ENCODE data around the gene PLEKHS1. TPM values are rescaled to one million over a fixed set of nuclear protein-coding genes. Genes with fewer than 3 reads are reported as not detected.
"Not testable (repeated sequence)": the region's sequence is repeated elsewhere in the genome, so short reads cannot be mapped to it uniquely, and the experiment has no call there.

Gene PLEKHS1
- total RNA-seq, 4 donors from 2014 or later: not detected

- intact Hi-C loops (cut with DNase I; ENCODE audit: low total_unique reads): no loop called here
- Histone ChIP-seq H3K36me3 (no peaks in the 10 kb centered on the region), H3K9me3 (no peaks in the 10 kb centered on the region), H3K4me3 (no peak overlapping the region), H3K27ac (no peak overlapping the region), H3K27me3 (no peaks in the 10 kb centered on the region), H3K4me1 (no peaks in the 10 kb centered on the region)
- ATAC-seq (no peak), DNase-seq (no peak)
- in situ Hi-C loops (cut with MboI; ENCODE audit: low sequenced_read_pairs in 4 of 4): no loop called here
- TF ChIP-seq, protein P1, sequence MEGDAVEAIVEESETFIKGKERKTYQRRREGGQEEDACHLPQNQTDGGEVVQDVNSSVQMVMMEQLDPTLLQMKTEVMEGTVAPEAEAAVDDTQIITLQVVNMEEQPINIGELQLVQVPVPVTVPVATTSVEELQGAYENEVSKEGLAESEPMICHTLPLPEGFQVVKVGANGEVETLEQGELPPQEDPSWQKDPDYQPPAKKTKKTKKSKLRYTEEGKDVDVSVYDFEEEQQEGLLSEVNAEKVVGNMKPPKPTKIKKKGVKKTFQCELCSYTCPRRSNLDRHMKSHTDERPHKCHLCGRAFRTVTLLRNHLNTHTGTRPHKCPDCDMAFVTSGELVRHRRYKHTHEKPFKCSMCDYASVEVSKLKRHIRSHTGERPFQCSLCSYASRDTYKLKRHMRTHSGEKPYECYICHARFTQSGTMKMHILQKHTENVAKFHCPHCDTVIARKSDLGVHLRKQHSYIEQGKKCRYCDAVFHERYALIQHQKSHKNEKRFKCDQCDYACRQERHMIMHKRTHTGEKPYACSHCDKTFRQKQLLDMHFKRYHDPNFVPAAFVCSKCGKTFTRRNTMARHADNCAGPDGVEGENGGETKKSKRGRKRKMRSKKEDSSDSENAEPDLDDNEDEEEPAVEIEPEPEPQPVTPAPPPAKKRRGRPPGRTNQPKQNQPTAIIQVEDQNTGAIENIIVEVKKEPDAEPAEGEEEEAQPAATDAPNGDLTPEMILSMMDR (IDR thresholded peaks at IDR 0.05 in 4 of 5, conservative IDR thresholded peaks at IDR 0.05 in 1 of 5): no peak
- TF ChIP-seq POLR2A (IDR thresholded peaks at IDR 0.05): no peak
Observed at GRCh38 chr10:113822174-113822573, 70.7 kb downstream of the PLEKHS1 start.

- DNase-seq (no peak), ATAC-seq (no peak)
- Histone ChIP-seq H3K4me1 (no peaks in the 10 kb centered on the region), H3K36me3 (no peaks in the 10 kb centered on the region), H3K4me3 (no peak overlapping the region), H3K27me3 (no peaks in the 10 kb centered on the region), H3K27ac (no peak overlapping the region), H3K9me3 (no peaks in the 10 kb centered on the region)
- TF ChIP-seq, protein P1 (IDR thresholded peaks at IDR 0.05 in 4 of 5, conservative IDR thresholded peaks at IDR 0.05 in 1 of 5): no peak
- no peak for TF ChIP-seq POLR2A (IDR thresholded peaks at IDR 0.05)
- in situ Hi-C loops (cut with MboI; ENCODE audit: low sequenced_read_pairs in 4 of 4): no loop called here
- intact Hi-C loops (cut with DNase I; ENCODE audit: low total_unique reads): no loop called here
Observed at GRCh38 chr10:113823389-113823788, 71.9 kb downstream of the PLEKHS1 start.

DNA sequence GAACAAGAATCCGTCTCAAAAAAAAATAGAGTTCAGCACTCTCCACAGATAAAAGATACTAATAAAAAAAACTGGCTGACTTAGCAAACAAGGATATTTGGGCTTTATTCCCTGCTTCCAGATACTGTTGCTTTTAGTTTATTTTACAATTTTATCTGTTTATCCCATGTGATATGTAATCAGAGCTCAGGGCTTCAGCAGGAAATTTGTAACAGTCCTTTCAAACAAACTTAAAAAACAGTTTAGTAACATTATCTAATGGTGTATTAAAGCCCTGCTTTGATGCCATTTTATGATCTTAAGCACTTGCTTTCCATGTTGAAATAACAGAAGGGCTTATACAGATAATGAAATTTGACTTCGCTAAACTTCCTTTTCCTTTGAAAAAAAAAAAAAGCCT lies 74.3 kb downstream of the PLEKHS1 start:
- no peaks in the 10 kb centered on the region for H3K4me1 ChIP-seq
- H3K27me3 ChIP-seq: no peaks in the 10 kb centered on the region
- H3K9me3 ChIP-seq: no peaks in the 10 kb centered on the region
- no peak for TF ChIP-seq POLR2A (IDR thresholded peaks at IDR 0.05)
- TF ChIP-seq, protein P1 (IDR thresholded peaks at IDR 0.05 in 4 of 5, conservative IDR thresholded peaks at IDR 0.05 in 1 of 5): no peak
- H3K36me3 ChIP-seq: no peaks in the 10 kb centered on the region
- no peak overlapping the region for H3K27ac ChIP-seq
- no peak for ATAC-seq
- no peak overlapping the region for H3K4me3 ChIP-seq
- in situ Hi-C loops (cut with MboI; ENCODE audit: low sequenced_read_pairs in 4 of 4) (no loop called here), intact Hi-C loops (cut with DNase I; ENCODE audit: low total_unique reads) (no loop called here)
- no peak for DNase-seq

- H3K4me1 ChIP-seq; intact Hi-C loops (cut with DNase I; ENCODE audit: low total_unique reads); H3K4me3 ChIP-seq; H3K9me3 ChIP-seq; H3K36me3 ChIP-seq; ATAC-seq; in situ Hi-C loops (cut with MboI; ENCODE audit: low sequenced_read_pairs in 4 of 4); H3K27me3 ChIP-seq; H3K27ac ChIP-seq; DNase-seq: not testable (repeated sequence)
Observed at GRCh38 chr10:113828567-113828966, 77.1 kb downstream of the PLEKHS1 start.

Small RNAs within 50 kb of the gene (microRNA-seq; reads per million reads assigned to microRNA genes)
- gene MIR4483 (ENCODE audit: borderline replicate concordance in 2 of 2): 0 reads per million in 2 donors

Other genes with a start within 250 kb of the PLEKHS1 start
- under 1 TPM in 2 of 4 donors, not detected in 2; 0.26 to 0.60 TPM for gene HABP2, start 198.6 kb upstream of the PLEKHS1 start, total RNA-seq
- 1,000 to 10,000 TPM in 3 of 4 donors, 100 to 1,000 TPM in 1; 811 to 2,339 (median 1,413) TPM for gene NRAP, start 87.6 kb upstream of the PLEKHS1 start, total RNA-seq
- 10 to 100 TPM in 2 of 4 donors, 1 to 10 TPM in 2; 5.3 to 23.9 (median 8.9) TPM for gene CASP7, start 71.8 kb upstream of the PLEKHS1 start, total RNA-seq
- 1 to 10 TPM; 2.6 to 4.7 (median 3.8) TPM for gene DCLRE1A, start 102.4 kb downstream of the PLEKHS1 start, total RNA-seq
- gene NHLRC2, start 103.0 kb downstream of the PLEKHS1 start, total RNA-seq: 100 to 1,000 TPM in 1 of 4 donors, 10 to 100 TPM in 3; 11.4 to 109 (median 40.7) TPM